GM21447 (cell line): ENCODE results near the gene NRN1L.

Source experiments
- ATAC-seq: cut with Tn5 transposase; IDR thresholded peaks from one replicate; pipeline ENCODE4 v1.9.1; 2021; ENCODE audit not compliant: unreplicated experiment

Gene NRN1L

DNA sequence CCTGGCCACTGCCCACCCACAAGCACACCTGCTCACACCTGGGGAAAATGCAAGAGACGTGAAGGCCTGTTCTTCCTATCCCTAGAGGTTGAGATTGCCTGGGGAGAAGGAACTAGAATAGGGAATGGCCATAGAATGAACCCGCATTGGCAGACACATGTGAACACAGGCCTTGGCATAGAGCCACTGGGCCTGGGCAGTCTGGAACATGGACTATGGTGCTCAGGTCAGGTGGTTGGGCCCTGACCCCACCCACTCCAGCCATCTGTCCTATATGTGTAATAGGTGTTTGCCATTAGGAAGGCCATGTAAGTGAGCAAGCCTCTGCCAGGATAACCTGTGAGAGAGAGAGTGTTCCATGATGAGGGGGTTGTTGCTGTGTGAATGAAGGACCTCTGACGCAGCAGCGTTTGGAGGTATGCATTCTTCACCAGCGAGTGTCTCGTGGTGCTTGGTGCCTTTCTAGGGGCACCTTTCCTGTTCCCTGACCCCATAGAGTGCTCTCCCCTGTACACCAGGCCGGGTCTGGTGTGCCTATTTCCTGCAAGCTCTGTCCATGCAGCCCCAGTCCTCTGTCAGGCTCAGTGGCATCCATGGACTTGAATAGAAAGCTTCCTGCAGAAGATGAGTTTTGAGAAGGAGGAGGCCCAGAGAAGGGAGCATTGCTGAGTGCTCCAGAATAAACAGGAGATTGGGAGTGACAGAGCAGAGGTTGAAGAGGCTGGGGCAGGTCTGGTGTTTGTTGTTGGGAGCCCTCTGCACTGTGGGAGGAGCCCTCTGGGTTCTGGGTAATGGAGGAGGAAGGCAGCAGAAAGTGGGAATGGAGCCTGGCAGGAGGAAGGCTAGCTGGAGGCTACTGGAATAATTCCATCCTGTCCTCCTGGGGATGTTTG lies 31.4 kb downstream of the NRN1L start:
- no peak for ATAC-seq

DNA sequence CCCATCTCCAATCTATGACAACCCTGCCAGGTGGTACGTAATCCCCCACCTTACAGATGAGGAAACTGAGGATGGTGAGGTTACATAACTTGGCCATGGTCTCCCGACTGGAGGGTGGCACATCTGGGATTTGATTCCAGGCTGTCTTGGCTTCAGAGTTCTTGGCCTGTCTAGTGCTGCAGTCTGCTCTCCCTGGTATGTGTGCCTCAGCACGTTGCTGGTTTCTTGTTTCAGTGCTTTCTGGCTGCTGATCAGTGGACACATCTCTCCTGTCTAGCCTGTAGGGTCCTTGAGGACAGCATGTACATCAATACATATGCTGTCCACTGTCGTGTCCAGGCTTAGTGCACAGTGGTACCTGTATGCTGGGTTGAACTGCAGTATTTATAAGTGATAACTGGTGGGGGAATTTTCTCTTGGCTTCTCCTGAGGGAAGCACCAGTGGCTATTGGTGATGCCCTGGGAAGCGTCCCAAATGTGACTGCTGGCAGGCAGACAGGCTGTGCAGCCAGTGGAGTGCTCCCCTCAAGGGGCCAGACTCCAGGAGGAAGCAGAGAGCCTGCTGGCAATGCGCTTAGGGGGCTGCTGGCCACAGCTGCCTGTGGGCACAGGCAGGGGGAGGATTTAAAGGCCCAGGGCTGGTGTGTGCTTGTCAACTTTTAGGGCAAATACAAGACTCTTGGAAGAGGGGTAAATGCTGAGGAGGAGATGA lies 32.6 kb downstream of the NRN1L start:
- no peak for ATAC-seq

DNA sequence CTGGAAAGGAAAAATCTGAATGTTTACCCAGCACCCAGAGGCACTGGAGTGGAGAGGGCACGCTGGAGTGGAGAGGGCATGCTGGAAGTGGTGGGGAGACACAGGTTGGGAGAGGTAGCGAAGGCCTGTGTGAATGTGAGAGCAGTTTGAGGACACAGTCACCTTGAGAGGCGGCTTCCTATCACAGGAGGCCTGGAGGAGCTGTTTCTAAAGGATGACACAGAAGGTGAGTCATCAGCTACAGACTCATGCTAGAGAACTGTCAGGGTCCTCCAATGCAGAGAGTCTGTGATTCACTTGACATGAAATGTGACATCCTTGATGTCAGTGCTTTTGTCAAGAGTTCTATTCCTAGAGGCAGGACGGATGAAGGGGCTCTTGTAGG lies 33.2 kb downstream of the NRN1L start:
- no peak for ATAC-seq

DNA sequence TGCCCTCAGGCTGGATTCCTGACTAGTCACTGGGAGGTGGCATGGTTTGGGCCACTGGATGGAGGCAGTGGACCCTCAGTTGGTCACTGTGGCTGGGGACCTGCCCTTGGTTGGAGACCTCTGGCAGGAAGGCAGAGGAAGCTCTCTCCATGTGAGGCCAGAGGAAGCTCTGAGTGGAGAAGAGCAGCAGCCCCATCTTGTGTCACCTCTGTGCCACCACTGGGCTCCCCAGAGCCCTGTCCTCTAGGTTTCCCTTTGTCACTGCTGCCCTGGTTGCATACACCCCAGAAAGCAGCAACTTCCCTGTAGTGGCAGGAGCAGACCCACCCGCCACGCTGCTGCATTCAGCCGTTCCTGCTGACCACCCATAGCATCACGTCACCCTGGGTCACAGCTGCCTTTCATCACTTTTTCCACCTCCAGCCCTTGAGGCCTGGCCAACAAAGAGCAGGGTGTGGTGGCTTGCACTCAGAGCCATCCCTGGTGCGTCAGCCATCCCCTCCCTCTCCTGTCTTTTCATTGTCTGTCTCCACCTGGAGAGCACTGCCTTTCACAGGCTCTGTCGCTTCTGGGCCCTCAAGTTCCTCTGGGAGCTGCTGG lies 35.0 kb downstream of the NRN1L start:
- ATAC-seq, result no peak

DNA sequence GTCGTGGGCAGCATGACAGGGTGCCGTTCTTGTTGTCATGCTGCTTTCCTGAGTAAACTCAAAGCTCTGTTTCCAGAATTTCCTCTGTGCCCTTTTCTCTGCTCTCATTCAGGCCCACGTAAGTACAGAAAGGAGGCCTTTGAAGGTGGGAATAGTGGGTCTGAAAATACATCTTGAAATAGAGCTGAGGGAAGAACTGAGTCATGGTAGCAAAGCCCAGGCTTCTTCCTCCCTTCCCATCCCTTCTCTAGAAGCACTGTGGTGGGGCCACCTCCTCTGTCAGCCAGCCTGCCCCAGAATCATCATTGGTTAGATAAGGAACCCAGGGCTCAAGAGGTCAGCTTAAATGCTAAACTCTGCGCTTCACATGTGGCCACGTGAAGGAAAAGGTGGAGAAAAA lies 37.5 kb downstream of the NRN1L start:
- no peak for ATAC-seq

DNA sequence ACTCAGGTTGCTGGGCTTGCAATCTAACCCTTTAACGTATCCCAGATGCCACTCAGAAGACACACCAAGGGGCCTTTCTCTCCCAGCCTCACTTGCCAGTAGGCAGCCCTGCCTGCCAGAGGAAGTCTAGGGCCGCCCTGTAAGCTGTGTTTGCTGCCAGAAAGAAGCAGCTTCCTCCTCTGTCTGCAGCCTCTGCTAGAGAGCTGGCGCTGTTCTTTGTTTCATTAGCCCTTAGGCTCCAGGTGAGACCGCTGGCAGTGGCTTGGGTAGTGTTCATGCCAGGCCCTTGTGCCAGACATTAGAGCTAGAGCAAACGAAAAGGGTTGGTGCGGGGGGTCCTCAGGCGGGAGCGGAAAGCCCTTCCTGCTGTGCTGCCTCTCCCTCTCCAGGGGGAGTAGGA lies 38.1 kb downstream of the NRN1L start:
- no peak for ATAC-seq

DNA sequence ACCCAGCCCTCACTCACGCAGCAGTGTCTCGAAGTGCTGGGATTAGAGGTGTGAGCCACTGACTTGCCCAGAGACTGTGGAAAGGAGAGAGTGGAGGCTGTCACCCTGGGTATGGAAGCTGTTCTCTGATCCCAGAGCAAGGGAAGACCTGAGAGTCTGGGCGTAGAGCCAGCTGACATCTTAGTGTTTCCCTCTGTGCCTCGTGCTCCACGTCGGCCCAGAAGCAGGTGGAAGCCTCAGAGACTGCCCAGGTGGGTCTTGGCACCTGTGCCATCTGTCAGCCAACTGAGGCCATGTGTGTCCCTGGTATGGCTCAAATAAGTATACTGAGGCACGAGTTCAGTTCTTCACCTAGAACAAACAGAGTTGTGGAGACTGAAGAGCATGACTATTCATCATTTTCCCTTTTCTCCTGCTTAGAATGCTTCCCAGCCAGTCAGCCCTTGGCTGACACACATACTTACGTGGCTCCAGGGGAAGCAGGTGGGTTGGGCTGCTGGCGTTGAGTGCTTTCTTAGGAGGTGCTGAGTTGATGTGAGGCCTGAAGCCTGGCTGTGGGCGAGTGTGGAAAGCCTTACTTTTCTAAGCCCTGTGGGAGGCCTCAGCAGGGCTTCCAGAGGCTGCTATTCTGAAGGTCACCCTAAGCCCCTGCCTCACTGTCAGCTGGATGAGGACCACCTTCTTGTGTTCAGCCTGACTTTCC lies 38.9 kb downstream of the NRN1L start:
- ATAC-seq, result no peak

DNA sequence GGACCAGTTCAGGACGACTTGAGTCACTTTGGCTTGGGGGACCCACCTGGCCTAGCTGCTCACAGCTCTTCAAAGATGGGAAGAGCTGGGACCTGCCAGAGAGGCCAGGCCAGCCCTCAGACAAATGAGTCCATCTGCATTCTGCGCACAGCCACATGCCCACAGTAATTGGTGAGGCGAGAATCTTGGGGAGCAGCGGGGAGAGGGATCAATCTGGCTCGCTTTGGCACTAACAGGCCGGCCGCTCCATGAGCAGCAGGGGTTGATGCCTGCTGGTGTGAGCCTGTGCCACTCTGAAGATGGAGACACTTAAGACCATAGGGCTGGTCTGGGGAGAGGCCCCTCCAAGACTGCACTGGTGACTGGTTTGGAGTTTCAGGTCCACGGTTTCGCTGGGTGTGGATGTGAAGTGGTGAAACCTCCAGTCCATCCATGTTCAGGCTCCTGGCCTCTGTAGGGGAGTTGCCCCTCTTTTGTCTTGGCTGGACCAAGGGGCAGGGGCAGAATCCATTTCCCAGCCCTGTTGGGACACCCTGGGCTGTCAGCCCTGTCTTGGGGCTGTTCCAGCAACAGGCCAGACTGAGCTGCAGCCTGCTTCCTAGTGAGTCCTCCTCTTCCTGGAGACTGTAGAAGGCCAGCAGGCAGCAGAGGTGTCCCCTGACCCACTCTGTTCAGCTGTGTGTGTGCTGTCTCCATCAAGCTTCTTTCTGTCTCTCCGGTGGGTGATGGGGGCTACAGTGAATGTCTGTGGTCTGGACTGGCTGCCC lies 39.6 kb downstream of the NRN1L start:
- ATAC-seq, result no peak

DNA sequence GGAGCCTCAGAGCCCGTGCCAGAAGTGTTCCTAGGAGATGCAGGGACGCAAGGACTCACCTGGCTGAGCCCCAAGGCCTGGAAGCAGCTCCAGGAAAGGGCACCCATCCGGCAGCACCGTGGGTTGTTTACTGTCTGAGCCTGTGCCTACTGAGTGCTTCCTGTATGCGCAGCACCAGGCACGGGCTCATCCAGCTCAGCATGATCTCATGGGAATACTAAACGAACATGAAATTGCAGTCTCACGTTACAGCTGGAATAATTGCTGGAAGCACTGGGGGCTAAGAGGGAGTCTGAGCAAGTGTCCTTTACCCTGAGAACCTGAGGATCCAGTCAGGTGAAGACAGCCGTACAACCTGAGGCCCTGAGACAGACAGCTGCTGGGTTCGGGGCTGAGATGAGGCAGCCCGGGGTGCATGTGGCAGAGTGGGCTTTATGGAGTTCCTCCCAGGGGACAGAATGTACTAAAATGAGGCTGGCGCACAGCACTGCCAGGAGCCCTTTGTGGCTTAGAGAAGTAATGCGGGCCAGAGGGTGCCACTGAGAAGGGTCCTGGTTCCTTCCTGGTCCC lies 41.6 kb downstream of the NRN1L start:
- ATAC-seq, result no peak

DNA sequence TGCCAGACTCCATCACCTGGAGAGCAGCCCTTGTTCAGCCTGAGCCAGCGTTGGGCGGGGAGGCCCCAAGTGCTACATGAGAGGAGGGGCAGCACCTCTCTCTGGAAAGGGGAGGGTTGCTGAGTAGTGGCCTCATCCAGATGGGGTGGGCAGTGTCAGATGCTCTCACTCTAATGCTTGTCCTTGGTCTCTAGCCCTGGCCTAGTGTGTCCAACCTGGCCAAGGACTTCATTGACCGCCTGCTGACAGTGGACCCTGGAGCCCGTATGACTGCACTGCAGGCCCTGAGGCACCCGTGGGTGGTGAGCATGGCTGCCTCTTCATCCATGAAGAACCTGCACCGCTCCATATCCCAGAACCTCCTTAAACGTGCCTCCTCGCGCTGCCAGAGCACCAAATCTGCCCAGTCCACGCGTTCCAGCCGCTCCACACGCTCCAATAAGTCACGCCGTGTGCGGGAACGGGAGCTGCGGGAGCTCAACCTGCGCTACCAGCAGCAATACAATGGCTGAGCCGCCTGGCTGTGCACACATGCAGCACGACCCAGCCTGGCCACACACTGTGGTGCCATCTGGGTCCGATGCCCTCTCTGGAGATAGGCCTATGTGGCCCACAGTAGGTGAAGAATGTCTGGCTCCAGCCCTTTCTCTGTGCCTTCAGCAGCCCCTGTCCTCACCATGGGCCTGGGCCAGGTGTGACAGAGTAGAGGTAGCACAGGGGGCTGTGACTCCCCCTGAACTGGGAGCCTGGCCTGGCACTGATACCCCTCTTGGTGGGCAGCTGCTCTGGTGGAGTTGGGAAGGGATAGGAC lies 42.7 kb downstream of the NRN1L start:
- ATAC-seq, result no peak

DNA sequence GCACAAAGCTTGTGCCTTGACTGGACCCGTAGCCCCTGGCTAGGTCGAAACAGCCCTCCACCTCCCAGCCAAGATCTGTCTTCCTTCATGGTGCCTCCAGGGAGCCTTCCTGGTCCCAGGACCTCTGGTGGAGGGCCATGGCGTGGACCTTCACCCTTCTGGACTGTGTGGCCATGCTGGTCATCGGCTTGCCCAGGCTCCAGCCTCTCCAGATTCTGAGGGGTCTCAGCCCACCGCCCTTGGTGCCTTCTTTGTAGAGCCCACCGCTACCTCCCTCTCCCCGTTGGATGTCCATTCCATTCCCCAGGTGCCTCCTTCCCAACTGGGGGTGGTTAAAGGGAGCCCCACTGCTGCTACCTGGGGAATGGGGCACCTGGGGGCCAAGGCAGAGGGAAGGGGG lies 43.5 kb downstream of the NRN1L start:
- no peak for ATAC-seq

DNA sequence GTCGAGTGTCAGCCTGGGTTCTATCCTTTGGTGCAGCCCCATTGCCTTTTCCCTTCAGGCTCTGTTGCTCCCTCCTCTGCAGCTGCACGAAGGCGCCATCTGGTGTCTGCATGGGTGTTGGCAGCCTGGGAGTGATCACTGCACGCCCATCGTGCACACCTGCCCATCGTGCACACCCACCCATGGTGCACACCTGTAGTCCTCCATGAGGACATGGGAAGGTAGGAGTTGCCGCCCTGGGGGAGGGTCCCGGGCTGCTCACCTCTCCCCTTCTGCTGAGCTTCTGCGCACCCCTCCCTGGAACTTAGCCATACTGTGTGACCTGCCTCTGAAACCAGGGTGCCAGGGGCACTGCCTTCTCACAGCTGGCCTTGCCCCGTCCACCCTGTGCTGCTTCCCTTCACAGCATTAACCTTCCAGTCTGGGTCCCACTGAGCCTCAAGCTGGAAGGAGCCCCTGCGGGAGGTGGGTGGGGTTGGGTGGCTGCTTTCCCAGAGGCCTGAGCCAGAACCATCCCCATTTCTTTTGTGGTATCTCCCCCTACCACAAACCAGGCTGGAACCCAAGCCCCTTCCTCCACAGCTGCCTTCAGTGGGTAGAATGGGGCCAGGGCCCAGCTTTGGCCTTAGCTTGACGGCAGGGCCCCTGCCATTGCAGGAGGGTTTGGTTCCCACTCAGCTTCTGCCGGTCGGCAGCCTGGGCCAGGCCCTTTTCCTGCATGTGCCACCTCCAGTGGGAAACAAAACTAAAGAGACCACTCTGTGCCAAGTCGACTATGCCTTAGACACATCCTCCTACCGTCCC lies 44.1 kb downstream of the NRN1L start:
- peak; percentile 51 for ATAC-seq

DNA sequence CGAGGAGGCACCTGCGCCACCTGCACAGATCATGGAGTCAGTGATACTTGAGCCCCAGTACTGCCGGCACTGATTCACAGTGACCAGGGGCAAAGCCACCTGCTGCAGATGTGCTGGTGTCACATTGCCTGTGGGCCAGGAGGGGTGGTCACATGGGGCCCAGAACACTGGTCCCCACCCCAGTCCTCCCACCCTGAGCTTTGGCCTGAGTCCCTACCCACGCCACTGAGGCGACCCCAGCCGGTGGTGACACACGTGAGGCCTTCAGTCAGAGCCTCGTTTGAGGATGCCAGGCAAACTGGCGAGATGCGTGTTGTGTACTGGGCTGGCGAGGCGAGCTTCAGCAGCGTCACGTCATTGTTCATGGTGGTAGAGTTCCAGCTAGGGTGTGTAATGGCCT lies 45.5 kb downstream of the NRN1L start:
- ATAC-seq, result no peak

DNA sequence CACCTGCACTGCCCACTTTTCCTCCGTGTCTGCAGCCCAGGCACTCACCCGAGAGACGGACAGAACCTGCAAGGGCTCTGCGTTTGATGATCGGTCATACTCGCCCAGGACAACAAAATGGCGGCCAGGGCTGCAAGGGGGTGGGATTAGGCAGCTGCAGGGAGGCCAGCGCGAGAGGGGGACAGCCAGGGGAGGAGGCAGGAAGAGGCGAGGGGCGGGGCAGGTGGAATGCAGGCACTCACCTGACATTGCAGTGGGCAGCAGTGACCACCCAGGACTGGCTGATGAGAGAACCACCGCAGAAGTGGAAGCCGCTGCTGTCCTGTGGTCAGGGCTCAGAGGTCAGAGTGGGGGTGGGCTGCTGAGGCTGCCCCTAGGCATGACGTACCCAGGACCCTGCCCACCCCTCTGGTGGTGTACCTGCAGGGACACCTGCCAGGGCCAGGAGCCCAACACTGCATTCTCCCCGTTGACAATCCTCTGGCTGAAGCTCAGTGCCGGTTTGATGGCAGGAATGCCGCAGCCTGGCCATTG lies 46.1 kb downstream of the NRN1L start:
- no peak for ATAC-seq

DNA sequence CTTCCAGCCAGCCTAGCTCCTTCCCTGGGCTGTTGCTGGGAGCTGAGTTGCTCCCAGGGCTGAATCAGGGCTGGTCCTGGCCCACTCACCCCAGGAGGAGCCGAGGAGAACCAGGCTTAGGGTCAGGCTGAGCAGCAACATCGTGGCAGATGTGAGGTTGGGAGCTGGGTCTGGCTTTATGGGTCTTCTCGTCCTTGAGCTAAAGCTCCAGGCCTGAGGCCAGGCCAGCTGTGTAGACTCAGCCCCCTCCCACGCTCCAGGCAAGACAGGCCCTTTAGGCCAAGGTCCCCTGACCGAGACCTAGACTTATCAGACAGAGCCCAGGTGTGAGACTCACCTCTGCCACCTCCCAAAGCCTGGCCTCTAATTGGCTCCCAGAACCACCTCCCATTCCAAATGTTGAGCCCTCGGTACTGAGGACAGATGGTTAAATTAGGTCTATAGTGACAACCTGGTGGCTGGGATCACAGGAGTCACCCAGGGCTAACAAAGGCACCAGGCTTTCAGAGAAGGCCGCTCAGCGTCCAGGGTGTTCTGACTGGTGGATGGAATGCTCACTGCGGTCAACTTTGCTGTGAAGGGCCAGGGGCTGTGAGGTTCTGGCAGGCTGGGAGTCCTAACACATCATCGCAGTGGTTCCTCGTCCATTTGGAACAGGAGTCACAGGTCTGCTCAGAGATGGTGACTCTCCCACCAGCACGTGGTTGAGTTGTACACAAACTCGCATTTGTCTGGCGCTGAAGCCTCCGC lies 47.2 kb downstream of the NRN1L start, which contains the start of gene CTRL:
Gene CTRL, minus strand, starts transcription at position 151 of the 750 bp plus-strand sequence. Its CDS starts 10 bp downstream, at position 141.
- ATAC-seq, result no peak

DNA sequence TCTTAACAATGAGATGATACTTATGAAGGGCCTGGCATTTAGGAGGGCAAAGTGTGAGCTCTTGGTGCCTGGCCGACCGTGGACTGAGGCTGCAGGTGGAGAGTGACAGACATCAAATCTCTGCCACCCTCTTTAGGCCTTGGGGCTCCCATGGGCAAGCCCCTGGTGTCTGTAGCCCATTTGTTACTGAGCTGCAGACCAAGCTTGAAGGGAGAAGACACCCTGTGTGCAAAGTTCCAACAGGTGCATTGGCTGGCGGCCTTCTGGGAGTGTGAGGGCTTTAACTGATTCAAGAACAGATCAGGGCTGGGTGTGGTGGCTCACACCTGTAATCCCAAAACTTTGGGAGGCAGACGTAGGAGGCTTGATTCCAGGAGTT lies 47.8 kb downstream of the NRN1L start:
- no peak for ATAC-seq

DNA sequence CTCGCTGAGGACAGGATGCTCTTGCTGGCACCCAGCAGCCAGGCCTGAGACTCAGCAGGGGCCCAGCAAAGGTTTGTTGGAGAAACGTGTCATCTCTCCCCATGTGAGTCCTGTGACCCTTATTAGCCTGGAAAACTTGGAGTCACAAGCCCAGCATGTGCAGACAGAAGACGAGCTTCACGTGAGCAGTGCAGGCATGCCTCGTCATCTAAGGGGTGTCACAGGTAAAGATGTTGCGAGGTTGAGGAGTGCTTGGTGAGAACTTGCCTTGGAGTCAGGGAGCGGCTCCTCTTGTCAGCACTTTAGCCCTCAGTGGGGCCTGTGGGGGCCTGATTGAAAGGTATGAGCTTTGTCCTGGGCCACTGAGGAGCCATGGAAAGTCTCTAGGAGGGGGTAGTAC lies 49.1 kb downstream of the NRN1L start:
- no peak for ATAC-seq
